Lower lobe of right lung (tissue), 2 donors: ENCODE data around the gene ARAP1. TPM values are rescaled to one million over a fixed set of nuclear protein-coding genes. Genes with fewer than 3 reads are reported as not detected.

Experiments used
- ATAC-seq, 2 donors: fragments of 200-7000 bp; cut with Tn5 transposase; one replicate each; pipeline ENCODE4 v1.9.1; 2020 to 2022; ENCODE audit warnings: mild to moderate bottlenecking in 2 of 2, moderate library complexity in 2 of 2
- DNase-seq: peaks from one replicate; pipeline ENCODE4 v3.0.0-alpha.2; 2020
- H3K27ac ChIP-seq: fragments of 200-600 bp; one replicate; pipeline ENCODE4 v1.8.0; 2022
- H3K27me3 ChIP-seq: fragments of 200-600 bp; one replicate; pipeline ENCODE4 v1.8.0; 2022; ENCODE audit warnings: low read depth
- H3K36me3 ChIP-seq: fragments of 200-600 bp; one replicate; pipeline ENCODE4 v1.8.0; 2022; ENCODE audit warnings: mild to moderate bottlenecking
- H3K4me1 ChIP-seq: fragments of 200-600 bp; one replicate; pipeline ENCODE4 v1.8.0; 2022
- H3K4me3 ChIP-seq: fragments of 200-600 bp; one replicate; pipeline ENCODE4 v1.8.0; 2022; ENCODE audit warnings: mild to moderate bottlenecking
- H3K9me3 ChIP-seq: fragments of 200-600 bp; one replicate; pipeline ENCODE4 v1.8.0; 2022
- intact Hi-C: fragments of 100-400 bp; cut with DNase I; formaldehyde crosslinking; loops from one replicate; pipeline ENCODE4 v1.11.0; 2022
- total RNA-seq: library from RNA; stranded (reverse); fragmentation: NEBNext Ultra II Directional; extraction: Animal tissue kit (Norgen Biotek cat#: 25700); gene quantifications from one replicate; pipeline ENCODE4 v1.2.1, GENCODE V29; 2021
- TF ChIP-seq, protein P1 (sequence below): fragments of 200-600 bp; IDR thresholded peaks from one replicate; pipeline ENCODE4 v1.8.0; 2022; ENCODE audit warnings: antibody characterized with exemption, mild to moderate bottlenecking
- donor health status: DM: no; HTN: yes; CAD: no; lungs with severe emphysema.

Gene ARAP1
- total RNA-seq, 1 donor from 2014 or later = 276 TPM

DNA sequence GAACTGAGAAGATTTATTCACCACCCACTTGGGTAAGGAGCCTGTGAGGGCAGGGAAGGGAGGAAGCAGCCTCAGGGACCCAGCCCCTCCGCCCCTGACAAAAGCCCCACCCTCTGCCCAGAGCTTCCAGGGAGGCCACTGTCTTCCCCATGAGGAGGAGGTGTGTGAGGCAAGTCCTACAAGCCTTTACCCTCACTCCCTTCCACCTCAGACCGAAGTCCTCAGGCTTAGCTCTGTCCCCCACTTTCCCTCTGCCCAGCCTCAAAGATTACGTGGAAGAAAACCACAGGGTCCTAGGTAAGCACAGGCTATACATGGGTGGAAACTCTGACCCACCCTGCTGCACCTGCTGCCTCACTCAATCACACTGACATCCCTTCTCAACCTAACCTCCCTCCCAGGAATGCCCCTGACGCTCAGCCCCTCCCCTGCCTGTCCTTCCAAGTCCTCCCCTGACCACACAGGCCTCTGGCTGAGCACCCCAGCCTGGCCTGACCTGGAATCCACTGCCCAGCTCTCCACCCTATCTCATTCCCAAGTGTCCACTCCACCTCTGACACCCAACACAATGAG, 3.6 kb upstream of the ARAP1 start:
- no peak for ATAC-seq
- Histone ChIP-seq H3K36me3 (peaks cover 30% of the 10 kb centered on the region), H3K9me3 (no peaks in the 10 kb centered on the region), H3K27ac (no peak overlapping the region), H3K4me3 (no peak overlapping the region), H3K4me1 (peaks cover 19% of the 10 kb centered on the region), H3K27me3 (no peaks in the 10 kb centered on the region)
- intact Hi-C loops = no loop called here
- TF ChIP-seq, protein P1, sequence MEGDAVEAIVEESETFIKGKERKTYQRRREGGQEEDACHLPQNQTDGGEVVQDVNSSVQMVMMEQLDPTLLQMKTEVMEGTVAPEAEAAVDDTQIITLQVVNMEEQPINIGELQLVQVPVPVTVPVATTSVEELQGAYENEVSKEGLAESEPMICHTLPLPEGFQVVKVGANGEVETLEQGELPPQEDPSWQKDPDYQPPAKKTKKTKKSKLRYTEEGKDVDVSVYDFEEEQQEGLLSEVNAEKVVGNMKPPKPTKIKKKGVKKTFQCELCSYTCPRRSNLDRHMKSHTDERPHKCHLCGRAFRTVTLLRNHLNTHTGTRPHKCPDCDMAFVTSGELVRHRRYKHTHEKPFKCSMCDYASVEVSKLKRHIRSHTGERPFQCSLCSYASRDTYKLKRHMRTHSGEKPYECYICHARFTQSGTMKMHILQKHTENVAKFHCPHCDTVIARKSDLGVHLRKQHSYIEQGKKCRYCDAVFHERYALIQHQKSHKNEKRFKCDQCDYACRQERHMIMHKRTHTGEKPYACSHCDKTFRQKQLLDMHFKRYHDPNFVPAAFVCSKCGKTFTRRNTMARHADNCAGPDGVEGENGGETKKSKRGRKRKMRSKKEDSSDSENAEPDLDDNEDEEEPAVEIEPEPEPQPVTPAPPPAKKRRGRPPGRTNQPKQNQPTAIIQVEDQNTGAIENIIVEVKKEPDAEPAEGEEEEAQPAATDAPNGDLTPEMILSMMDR = no peak
- no peak for DNase-seq

DNA sequence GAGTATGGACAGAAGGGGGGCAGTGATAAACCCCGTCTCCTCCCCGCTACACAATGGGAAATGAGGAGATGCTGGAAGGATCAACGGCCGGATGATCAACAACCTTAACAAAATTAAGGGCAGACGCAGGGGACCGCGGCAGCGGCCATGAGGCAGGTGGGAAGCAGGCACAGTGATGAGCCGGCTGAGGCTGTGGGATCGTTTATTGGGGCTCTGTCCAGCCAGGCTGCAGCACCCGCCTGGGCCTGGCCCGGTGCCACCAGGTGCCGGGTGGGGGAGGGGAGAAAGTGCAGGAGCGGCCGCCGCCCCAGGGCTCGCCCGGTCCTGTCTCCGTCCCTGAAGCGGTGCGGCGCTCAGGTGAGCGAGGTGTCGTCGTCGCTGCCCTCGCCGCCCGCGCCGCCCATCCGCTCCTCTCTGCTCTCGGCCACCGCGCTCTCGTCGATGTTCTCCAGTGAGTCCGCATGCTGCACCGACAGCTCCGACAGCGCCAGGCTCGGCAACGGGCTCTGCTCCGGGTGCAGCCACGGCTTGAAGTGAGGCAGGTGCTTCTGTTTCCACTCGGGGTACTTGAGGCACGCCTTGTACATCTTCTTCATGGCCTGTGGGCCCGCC, 2.4 kb upstream of the ARAP1 start:
- intact Hi-C loops = no loop called here
- peaks cover 30% of the 10 kb centered on the region for H3K36me3 ChIP-seq
- H3K4me1 ChIP-seq = peaks cover 29% of the 10 kb centered on the region
- ATAC-seq = no peak
- no peaks in the 10 kb centered on the region for H3K27me3 ChIP-seq
- TF ChIP-seq, protein P1 = no peak
- no peak for DNase-seq
- H3K9me3 ChIP-seq = no peaks in the 10 kb centered on the region
- H3K27ac ChIP-seq = no peak overlapping the region
- no peak overlapping the region for H3K4me3 ChIP-seq

DNA sequence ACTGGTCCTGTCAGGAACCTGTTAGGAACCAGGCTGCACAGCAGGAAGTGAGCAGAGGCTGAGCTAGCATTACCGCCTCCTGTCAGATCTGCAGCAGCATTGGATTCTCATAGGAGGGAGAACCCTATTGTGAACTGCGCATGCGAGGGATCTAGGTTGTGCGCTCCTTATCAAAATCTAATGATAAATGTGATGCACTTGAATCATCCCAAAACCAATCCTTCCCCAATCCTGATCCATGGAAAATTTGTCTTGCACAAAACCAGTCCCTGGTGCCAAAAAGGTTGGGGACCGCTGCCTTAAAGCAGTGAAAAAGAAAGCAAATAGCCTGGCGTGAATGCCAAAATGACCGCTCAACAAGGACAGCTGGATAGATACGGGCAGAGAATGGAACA, 1.9 kb upstream of the ARAP1 start:
- DNase-seq = no peak
- Histone ChIP-seq H3K4me1 (peaks cover 32% of the 10 kb centered on the region), H3K27ac (no peak overlapping the region), H3K27me3 (no peaks in the 10 kb centered on the region), H3K9me3 (no peaks in the 10 kb centered on the region), H3K4me3 (no peak overlapping the region), H3K36me3 (peaks cover 30% of the 10 kb centered on the region)
- intact Hi-C loops = no loop called here
- ATAC-seq = no peak
- TF ChIP-seq, protein P1 = no peak

DNA sequence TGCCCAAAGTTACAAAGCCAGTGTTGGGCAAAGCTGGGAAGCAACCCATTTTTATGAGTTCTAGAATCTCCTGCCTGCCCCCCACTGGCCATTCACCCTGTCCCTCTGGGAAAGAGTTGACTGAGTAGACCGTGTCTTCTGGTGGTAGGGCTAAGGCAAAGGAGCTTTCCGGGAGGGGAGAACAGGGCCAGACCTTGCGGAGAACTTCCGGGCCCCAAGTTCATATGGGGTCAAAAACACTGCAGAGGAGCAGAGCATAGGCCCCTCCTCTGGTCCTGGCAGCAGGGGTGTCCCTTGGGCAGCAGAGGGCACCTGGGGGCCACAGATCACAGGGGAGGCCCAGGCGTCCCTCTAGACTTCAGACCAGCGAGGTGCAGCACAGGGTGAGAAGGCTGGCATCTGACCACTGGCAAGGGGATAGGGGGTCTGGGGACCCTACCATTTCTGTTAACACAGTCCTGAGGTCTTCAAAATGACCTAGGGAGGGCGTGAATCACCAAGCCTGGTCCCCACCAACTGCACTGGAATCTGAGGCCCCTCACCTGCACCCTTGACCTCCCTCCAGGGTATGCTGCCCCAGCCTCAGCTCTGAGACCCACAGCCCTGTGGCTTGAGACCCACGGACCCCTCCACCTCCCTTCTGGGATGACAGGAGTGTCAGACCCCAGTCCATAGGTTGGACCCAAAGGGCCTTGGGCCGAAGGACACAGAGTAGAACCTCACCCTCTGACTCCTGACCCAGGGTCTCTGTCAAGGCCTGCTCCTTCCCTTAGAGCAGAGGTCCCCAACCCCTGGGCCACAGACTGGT, 1.3 kb upstream of the ARAP1 start:
- no peak for DNase-seq
- TF ChIP-seq, protein P1 = no peak
- Histone ChIP-seq H3K27ac (peak overlapping the region; percentile 79), H3K4me1 (peaks cover 38% of the 10 kb centered on the region), H3K4me3 (no peak overlapping the region), H3K27me3 (no peaks in the 10 kb centered on the region), H3K9me3 (no peaks in the 10 kb centered on the region), H3K36me3 (peaks cover 30% of the 10 kb centered on the region)
- intact Hi-C loops = no loop called here
- no peak for ATAC-seq

DNA sequence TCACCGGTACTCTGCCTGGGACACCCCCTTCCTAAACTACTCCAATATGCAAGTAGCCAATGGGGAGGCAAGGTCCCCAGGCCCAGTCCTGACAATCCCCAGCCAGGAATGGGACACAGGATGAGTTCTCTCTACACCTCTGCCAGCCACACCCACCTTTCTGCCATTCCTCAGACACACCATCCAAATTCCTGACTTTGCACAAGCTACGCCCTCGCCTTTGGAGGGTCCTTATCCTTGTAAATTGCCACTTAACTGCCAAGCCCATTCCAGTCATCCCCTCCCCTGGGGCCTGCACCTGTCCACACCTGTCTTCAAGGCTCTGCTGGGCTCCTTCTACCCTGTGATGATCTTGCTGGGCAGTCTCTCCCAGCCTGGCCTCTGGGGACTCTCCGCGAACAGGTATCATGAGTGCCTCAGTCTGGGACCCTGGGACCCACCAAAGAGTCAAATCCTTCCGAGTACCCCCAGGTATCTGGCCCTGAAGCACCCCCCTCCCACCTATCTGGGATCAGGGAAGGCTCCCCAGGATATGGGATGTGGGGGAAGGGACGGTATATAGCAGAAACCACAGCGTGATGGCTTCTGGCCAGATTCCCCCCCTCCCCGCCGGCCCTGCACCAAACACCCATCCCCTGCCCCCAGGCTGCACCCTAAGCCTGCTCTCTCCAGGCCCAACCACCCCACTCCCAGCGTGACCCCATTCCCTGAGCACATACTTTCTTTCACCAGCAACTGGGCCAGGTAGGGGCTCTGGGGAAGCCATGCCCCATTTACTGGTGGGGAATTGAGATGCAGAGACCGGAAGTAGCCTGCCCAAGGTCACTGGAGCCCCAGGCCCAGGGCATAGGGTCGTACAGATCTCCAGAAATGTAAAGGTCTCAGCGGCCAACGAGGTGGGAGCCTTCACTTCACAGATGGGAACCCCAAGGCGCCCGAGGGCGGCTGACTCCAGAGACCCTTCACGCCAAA, 806 bp downstream of the ARAP1 start:
- DNase-seq (no peak), ATAC-seq (peak; percentile 74 to 79)
- TF ChIP-seq, protein P1 = no peak
- Histone ChIP-seq H3K27ac (peak overlapping the region; percentile 79), H3K4me3 (peak overlapping the region; percentile 83), H3K9me3 (no peaks in the 10 kb centered on the region), H3K36me3 (peaks cover 21% of the 10 kb centered on the region), H3K27me3 (no peaks in the 10 kb centered on the region), H3K4me1 (peaks cover 57% of the 10 kb centered on the region)
- intact Hi-C loops = no loop called here
